ENCODE measurements around the gene TMEM41B.
A peak's percentile ranks its signal among the peaks of the same experiment; 100 is the strongest.

- no peak for TF ChIP-seq EZH2 (IDR thresholded peaks at IDR 0.05; ENCODE audit: low read depth, low read length, severe bottlenecking)
- TF ChIP-seq GABPA (IDR thresholded peaks at IDR 0.05; ENCODE audit: borderline replicate concordance, insufficient read depth, low read length), result no peak
- TF ChIP-seq POLR2A (IDR thresholded peaks at IDR 0.05; ENCODE audit: control extremely low read depth in 1 of 2, low read depth in 2 of 2, low read length in 2 of 2), result peak; percentile 71 to 87
- TF ChIP-seq, protein P1, sequence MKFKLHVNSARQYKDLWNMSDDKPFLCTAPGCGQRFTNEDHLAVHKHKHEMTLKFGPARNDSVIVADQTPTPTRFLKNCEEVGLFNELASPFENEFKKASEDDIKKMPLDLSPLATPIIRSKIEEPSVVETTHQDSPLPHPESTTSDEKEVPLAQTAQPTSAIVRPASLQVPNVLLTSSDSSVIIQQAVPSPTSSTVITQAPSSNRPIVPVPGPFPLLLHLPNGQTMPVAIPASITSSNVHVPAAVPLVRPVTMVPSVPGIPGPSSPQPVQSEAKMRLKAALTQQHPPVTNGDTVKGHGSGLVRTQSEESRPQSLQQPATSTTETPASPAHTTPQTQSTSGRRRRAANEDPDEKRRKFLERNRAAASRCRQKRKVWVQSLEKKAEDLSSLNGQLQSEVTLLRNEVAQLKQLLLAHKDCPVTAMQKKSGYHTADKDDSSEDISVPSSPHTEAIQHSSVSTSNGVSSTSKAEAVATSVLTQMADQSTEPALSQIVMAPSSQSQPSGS (IDR thresholded peaks at IDR 0.05; ENCODE audit: low read length), result peak; percentile 92; the same call in 1 of the 2 replicates
- peak; percentile 67 for TF ChIP-seq KDM4A (IDR thresholded peaks at IDR 0.05; ENCODE audit: low read depth, low read length, severe bottlenecking)
- TF ChIP-seq, protein P2, sequence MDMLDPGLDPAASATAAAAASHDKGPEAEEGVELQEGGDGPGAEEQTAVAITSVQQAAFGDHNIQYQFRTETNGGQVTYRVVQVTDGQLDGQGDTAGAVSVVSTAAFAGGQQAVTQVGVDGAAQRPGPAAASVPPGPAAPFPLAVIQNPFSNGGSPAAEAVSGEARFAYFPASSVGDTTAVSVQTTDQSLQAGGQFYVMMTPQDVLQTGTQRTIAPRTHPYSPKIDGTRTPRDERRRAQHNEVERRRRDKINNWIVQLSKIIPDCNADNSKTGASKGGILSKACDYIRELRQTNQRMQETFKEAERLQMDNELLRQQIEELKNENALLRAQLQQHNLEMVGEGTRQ (IDR thresholded peaks at IDR 0.05; ENCODE audit: low read length), result no peak
- TF ChIP-seq CTCF (IDR thresholded peaks at IDR 0.05; ENCODE audit: control extremely low read depth in 1 of 3, insufficient read depth in 1 of 3, low read depth in 1 of 3, low read length in 3 of 3), result no peak
Observed at GRCh38 chr11:9265211-9266131, 48.9 kb downstream of the TMEM41B start, which contains the start of gene DENND5A.

Measured in H1 (cell line).